ENCODE data around the gene KLHL10. TPM values are rescaled to one million over a fixed set of nuclear protein-coding genes. Genes with fewer than 3 reads are reported as not detected.
A peak's percentile ranks its signal among the peaks of the same experiment; 100 is the strongest.

Gene KLHL10
- total RNA-seq, 2 donors from 2014 or later: 0.15 TPM; not detected in 1

GRCh38 chr17:41860254-41860931 lies 22.8 kb downstream of the KLHL10 start:
- no peak overlapping the region for H3K4me3 ChIP-seq (ENCODE audit: low read length)
- no peaks in the 10 kb centered on the region for H3K36me3 ChIP-seq (ENCODE audit: control insufficient read depth, insufficient read depth, low read length)
- TF ChIP-seq CTCF (conservative IDR thresholded peaks at IDR 0.05): no peak
- H3K4me1 ChIP-seq (ENCODE audit: control insufficient read depth, insufficient read depth, low read length): no peaks in the 10 kb centered on the region
- H3K9me3 Mint-ChIP-seq: no peaks in the 10 kb centered on the region
- peak; percentile 48 for DNase-seq
- H3K9me3 ChIP-seq (ENCODE audit: control insufficient read depth, low read length): no peaks in the 10 kb centered on the region
- H3K27me3 Mint-ChIP-seq (ENCODE audit: insufficient read depth): no peaks in the 10 kb centered on the region
- H3K9ac ChIP-seq (ENCODE audit: extremely low read depth, low read length, poor library complexity, severe bottlenecking): no peak overlapping the region
- H3K27ac Mint-ChIP-seq: peak overlapping the region; percentile 4
- H3K27me3 ChIP-seq (ENCODE audit: control insufficient read depth, insufficient read depth, low read length, poor library complexity, severe bottlenecking): no peaks in the 10 kb centered on the region
- no peak overlapping the region for H3K4me3 Mint-ChIP-seq
- 72 to 76% methylated on average over 2 to 3 of the region's 3 CpGs for WGBS, 2 experiments (ENCODE audit: insufficient coverage in 1 of 2, insufficient read length in 1 of 2)
- H3K27ac ChIP-seq (ENCODE audit: low read depth, low read length): no peak overlapping the region
- peaks cover 12% of the 10 kb centered on the region for H3K4me1 Mint-ChIP-seq
- H3K36me3 Mint-ChIP-seq (ENCODE audit: low read depth): peaks cover 2% of the 10 kb centered on the region

GRCh38 chr17:41863074-41863848 lies 25.6 kb downstream of the KLHL10 start:
- no peaks in the 10 kb centered on the region for H3K27me3 Mint-ChIP-seq (ENCODE audit: insufficient read depth)
- H3K4me3 Mint-ChIP-seq: no peak overlapping the region
- H3K9me3 Mint-ChIP-seq: no peaks in the 10 kb centered on the region
- Histone ChIP-seq H3K27ac (ENCODE audit: low read depth, low read length) (no peak overlapping the region), H3K36me3 (ENCODE audit: control insufficient read depth, insufficient read depth, low read length) (peaks cover 15% of the 10 kb centered on the region), H3K9me3 (ENCODE audit: control insufficient read depth, low read length) (no peaks in the 10 kb centered on the region), H3K27me3 (ENCODE audit: control insufficient read depth, insufficient read depth, low read length, poor library complexity, severe bottlenecking) (no peaks in the 10 kb centered on the region), H3K4me3 (ENCODE audit: low read length) (peak overlapping the region; percentile 91), H3K4me1 (ENCODE audit: control insufficient read depth, insufficient read depth, low read length) (no peaks in the 10 kb centered on the region), H3K9ac (ENCODE audit: extremely low read depth, low read length, poor library complexity, severe bottlenecking) (peak overlapping the region; percentile 78)
- 80 to 84% methylated on average over 15 to 18 of the region's 18 CpGs for WGBS, 2 experiments (ENCODE audit: insufficient coverage in 1 of 2, insufficient read length in 1 of 2)
- H3K4me1 Mint-ChIP-seq: peaks cover 14% of the 10 kb centered on the region
- peaks cover 17% of the 10 kb centered on the region for H3K36me3 Mint-ChIP-seq (ENCODE audit: low read depth)
- DNase-seq: peak; percentile 55
- TF ChIP-seq CTCF (conservative IDR thresholded peaks at IDR 0.05): no peak
- no peak overlapping the region for H3K27ac Mint-ChIP-seq

GRCh38 chr17:41864498-41864835 lies 26.8 kb downstream of the KLHL10 start:
- H3K4me1 ChIP-seq (ENCODE audit: control insufficient read depth, insufficient read depth, low read length): peaks cover 5% of the 10 kb centered on the region
- WGBS, 2 experiments (ENCODE audit: insufficient coverage in 1 of 2, insufficient read length in 1 of 2): 0 to 1% methylated on average over 5 to 25 of the region's 25 CpGs
- Mint-ChIP-seq H3K4me1 (peaks cover 19% of the 10 kb centered on the region), H3K9me3 (no peaks in the 10 kb centered on the region), H3K4me3 (no peak overlapping the region), H3K27ac (no peak overlapping the region), H3K27me3 (ENCODE audit: insufficient read depth) (no peaks in the 10 kb centered on the region), H3K36me3 (ENCODE audit: low read depth) (peaks cover 28% of the 10 kb centered on the region)
- peak overlapping the region; percentile 91 for H3K4me3 ChIP-seq (ENCODE audit: low read length)
- peak; percentile 87 for DNase-seq
- peak overlapping the region; percentile 64 for H3K27ac ChIP-seq (ENCODE audit: low read depth, low read length)
- H3K27me3 ChIP-seq (ENCODE audit: control insufficient read depth, insufficient read depth, low read length, poor library complexity, severe bottlenecking): no peaks in the 10 kb centered on the region
- TF ChIP-seq CTCF (conservative IDR thresholded peaks at IDR 0.05): no peak
- peak overlapping the region; percentile 78 for H3K9ac ChIP-seq (ENCODE audit: extremely low read depth, low read length, poor library complexity, severe bottlenecking)
- H3K9me3 ChIP-seq (ENCODE audit: control insufficient read depth, low read length): no peaks in the 10 kb centered on the region
- peaks cover 24% of the 10 kb centered on the region for H3K36me3 ChIP-seq (ENCODE audit: control insufficient read depth, insufficient read depth, low read length)

Data from endodermal cell (in vitro differentiated cells).